Epithelial cell of esophagus (primary cell): Measurements from ENCODE around the gene SIRT7.

Source experiments
- DNase-seq: peaks from one replicate; pipeline ENCODE4 v3.0.0; 2010; ENCODE audit warnings: low read depth
- H3K4me3 ChIP-seq: 2 replicates; pipeline ENCODE4 v1.5.1; 2011; ENCODE audit warnings: mild to moderate bottlenecking, low read length, control low read depth
- CTCF ChIP-seq: IDR thresholded peaks from 2 replicates; pipeline ENCODE4 v1.5.1; 2011; ENCODE audit warnings: low read depth, mild to moderate bottlenecking, low read length, control low read depth, inconsistent platforms; ENCODE audit not compliant: insufficient read depth; ENCODE audit errors: missing control alignments

SIRT7 gene

GRCh38 chr17:81901167-81902022 lies 16.6 kb downstream of the SIRT7 start:
- no peak for TF ChIP-seq CTCF
- DNase-seq: no peak
- no peak overlapping the region for H3K4me3 ChIP-seq

- peak; percentile 65 for DNase-seq
- no peak for TF ChIP-seq CTCF
These were observed 17.7 kb downstream of the SIRT7 start for GRCh38 chr17:81900181-81900820.

GRCh38 chr17:81899514-81900166 lies 18.3 kb downstream of the SIRT7 start:
- DNase-seq: no peak
- H3K4me3 ChIP-seq: no peak overlapping the region
- TF ChIP-seq CTCF: no peak

More at GRCh38 chr17:81900181-81900820, 17.7 kb downstream of the SIRT7 start:
- no peak overlapping the region for H3K4me3 ChIP-seq

- no peak for TF ChIP-seq CTCF
- no peak overlapping the region for H3K4me3 ChIP-seq
- no peak for DNase-seq
These were observed 19.1 kb downstream of the SIRT7 start for GRCh38 chr17:81898885-81899284.

- TF ChIP-seq CTCF: no peak
- no peak overlapping the region for H3K4me3 ChIP-seq
These were observed 19.7 kb downstream of the SIRT7 start for GRCh38 chr17:81898029-81898866.

GRCh38 chr17:81895400-81895799 lies 22.6 kb downstream of the SIRT7 start:
- no peak overlapping the region for H3K4me3 ChIP-seq

More at GRCh38 chr17:81898029-81898866, 19.7 kb downstream of the SIRT7 start:
- peak; percentile 95 for DNase-seq

More at GRCh38 chr17:81895400-81895799, 22.6 kb downstream of the SIRT7 start:
- no peak for TF ChIP-seq CTCF
- no peak for DNase-seq
